T47D (cell line): Measurements from ENCODE around the gene PRIMA1.

Source experiments
- DNase-seq, 2 experiments: peaks; one replicate each; pipeline versions ENCODE4 v3.0.0 to v3.0.0-alpha.2; 2011 to 2012; ENCODE audit warnings: low read depth in 1 of 2, low spot score in 1 of 2
- JUND ChIP-seq: IDR thresholded peaks from 2 replicates; pipeline ENCODE4 v1.6.1; 2012; ENCODE audit warnings: low read depth
- in situ Hi-C: cut with HindIII; loops from 2 replicates; pipeline ENCODE4 v1.10.0; 2016; ENCODE audit warnings: low sequenced_read_pairs, low pct_unique_long_range_greater_than_20kb

The PRIMA1 gene

DNA sequence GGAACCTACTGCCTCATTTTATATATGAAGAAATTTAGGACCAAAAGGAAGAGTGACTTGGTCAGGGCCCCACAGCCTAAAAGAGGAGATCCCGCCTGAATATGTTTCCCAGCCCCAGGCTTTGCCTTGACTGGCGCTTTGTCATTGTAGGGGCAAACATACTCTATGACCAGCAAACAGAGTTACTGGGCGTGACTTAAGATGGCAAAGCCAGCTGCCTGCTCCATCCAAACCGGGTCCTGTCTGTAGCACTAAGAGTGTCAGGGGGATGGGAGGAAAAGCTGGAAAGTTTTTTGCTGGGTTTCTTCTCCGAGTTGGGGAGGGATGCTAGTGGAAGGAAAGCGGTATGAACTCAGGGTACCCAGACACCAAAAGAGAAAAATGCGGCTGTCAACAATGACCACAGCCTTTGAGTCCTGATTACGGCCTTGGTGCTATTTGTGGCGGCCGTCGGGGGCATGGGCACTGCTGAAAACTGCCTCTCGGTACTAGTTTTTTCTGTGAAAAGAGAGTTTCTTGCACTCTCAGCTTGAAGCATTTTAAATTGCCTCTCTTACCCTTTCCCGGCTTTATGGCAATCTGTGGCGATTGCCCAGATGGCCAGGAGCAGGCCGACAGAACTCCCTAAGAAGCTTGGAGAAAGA is 82.7 kb downstream of the PRIMA1 start:
- in situ Hi-C loops, result no loop called here

DNA sequence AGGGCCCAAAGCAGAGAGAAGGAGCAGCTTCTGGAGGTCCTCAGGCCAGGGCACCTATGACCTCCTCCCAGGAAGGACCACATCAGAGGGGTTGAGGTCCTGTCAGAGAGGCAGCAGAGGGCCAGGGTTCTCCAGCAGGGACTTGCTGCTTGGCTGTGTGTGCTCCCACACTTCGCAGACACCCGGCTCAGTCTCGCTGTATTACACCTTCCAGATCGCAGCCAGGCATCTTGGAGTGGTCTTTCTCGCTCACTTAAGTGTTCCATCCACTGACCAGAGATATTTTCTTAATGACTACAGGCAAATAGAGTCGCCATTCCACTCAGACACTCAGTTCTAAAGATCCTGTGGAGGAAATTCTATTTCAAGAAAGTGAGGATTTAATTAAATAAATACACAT is 84.3 kb downstream of the PRIMA1 start:
- in situ Hi-C loops, result no loop called here
- no peak for TF ChIP-seq JUND
- no peak for DNase-seq

More for the DNA sequence above, 82.7 kb downstream of the PRIMA1 start:
- no peak for TF ChIP-seq JUND
- DNase-seq, result no peak

DNA sequence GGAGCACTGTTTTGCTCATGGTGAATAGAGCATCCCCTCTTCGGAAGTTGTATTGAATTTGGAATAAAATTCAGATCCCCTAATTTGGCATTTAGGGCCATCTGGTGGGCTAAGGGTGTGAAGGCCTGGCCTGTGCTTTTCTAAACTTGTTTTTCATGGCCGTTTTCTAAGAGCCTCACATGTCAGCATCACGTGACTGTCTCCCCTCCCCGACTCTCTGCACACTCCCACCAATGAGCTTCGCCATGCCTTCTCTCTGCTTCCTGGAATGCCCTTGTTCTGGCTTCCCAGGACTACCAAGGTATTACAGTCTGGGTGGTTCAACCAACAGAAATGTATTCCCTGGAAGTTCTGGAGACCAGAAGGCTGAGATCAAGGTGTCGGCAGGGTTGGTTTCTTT is 85.3 kb downstream of the PRIMA1 start:
- in situ Hi-C loops, result no loop called here
- TF ChIP-seq JUND, result no peak
- DNase-seq, result no peak

DNA sequence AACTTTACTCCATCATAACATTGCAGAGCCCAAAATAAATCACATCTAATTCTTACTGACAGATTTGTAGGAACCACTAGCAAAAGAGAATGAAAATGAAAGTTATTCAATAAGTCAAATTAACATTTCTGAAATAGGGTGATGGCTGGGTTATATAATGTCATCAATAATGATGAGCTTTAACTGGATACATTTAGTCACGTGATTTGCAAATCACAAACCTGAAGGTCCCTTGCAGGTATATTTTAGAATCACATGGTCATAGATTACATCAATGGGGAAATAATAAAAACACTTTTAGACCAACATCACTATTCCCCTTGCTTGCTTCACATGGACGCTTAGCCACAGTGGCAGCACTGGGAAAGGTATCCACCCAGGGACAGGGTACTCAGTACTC is 86.7 kb downstream of the PRIMA1 start:
- TF ChIP-seq JUND, result no peak
- DNase-seq, result no peak
- in situ Hi-C loops, result no loop called here

DNA sequence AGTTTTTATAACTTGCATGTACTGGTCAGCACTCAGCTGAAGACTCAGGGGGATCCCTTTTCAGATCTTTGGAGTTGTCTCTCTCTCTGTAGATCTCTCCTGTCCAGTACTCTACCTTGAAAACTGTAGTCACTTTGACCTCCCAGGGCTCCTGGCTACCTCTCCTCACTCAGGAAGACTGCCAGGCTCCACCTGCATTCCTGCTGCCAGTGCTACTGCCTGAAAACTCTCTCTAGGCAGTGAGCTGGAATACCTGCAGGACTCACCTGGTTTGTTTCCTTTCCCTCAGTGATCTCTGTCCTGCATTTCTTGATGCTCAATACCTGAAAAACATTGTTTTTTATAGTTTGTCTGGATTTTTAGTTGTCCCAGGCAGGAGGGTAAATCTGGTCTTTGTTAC is 87.4 kb downstream of the PRIMA1 start:
- DNase-seq, result no peak
- in situ Hi-C loops, result no loop called here
- no peak for TF ChIP-seq JUND

DNA sequence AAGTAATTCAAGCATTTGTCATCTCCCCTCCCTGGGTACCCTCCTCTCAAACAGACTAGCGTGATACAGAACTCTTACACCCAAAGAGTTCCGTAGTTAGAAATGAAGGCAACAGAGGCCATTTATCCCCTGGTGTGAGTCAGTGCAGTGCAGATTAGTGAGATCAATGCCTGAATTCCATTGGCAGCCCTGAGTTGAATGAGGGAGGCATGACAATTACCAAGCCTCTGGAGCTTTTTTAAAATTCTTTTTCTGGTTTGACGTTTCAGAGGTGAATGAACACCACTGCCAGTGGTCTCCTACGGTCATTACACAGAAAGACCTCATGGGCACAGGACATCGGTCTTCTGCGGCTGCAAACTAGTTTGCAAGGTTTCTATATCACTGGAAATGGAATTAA is 94.4 kb downstream of the PRIMA1 start:
- no peak for DNase-seq
- in situ Hi-C loops, result no loop called here
- no peak for TF ChIP-seq JUND

DNA sequence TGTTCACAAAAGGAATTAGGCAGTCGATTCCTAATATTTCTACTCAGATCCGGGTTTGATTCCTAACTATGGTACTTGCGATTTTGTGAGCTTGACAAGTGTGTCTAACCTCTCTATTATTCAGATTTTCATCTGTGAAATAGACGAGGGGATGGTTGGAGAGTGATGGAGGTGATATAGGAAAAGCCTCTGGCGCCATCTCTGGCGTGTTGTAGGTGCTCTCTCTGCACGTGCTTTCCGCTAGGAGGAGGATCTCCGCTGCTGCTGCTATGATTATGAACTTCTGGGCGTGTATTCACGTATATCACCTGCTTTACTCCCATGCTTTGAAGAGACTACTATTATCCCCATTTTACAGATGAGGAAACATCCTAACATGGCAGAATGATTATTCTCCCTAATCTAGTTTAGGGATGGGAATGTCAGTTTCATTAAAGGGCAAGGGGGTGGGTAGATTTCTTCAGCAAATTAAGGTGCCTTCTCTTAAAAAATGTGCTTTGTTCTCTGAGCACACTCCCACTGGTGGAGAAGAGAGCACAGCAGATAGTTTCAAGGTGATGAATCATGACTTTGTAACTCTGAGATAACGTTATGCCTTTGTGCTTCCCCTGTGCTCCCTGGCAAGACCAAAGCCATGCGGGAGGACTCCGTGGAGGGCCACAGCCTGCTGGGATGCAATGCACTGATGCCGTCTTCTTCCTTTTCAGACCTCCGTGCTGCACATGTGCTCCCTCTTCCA is 97.1 kb downstream of the PRIMA1 start:
- TF ChIP-seq JUND, result no peak
- DNase-seq, result peak in 1 of 2 experiments; percentile 13
- in situ Hi-C loops, result no loop called here

DNA sequence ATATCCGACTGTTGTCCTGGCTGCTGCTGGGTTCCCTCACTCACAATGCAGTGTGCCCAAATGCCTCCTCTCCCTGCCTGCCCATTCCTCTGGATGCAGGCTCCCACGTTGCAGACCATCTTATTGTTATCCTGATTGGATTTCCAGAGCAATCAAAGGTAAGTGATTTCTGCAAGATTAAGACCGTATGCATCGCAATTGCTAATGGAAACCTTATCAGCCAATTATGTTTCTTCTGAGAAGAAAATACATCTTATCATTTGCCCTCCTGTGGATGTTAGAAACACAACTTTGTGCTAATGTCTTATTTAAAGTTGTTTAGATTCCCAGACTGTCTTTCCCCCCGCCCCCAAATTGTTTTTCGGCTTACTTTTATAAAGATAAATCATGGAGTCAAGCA is 98.1 kb downstream of the PRIMA1 start:
- DNase-seq, result no peak
- in situ Hi-C loops, result no loop called here
- no peak for TF ChIP-seq JUND

DNA sequence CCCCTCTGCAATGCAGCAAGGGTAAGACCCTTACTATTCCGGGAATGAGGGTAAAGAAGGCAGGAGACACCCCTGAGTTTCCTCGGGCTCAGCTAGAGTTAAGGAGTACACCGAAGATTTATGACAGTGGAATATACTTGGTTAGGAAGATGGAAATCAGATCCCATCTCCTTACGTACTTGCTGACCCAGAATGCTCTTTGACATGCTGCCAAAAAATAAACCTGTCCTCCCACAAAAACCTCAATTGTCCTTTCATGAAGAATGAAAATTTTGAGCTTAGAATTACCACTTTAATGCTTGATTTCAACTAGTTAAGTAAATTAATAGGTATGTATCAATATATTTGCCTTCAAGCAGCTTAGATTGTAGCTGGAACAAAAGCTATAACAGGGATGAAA is 99.5 kb downstream of the PRIMA1 start:
- no peak for DNase-seq
- in situ Hi-C loops, result no loop called here
- no peak for TF ChIP-seq JUND

DNA sequence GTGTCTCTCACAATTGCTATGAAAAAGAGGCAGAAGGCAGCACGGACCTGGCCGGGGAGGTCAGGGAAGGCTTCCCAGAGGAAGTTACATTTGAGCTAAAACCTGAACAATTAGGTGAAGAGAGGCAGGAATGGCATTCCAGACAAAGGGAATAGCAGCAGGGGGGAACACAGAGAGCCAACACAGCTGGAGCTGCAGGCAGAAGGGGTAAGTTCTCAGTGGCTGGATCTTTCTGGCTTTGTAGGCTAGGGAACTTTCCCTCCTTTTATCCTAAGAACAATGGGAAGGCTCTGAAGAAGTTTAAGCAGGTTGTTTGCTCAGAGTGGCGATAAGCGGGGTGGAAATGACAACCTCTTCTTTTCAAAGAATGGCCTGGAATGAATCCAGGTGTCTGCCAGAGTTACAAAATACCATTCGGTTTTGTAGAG is 100.0 kb downstream of the PRIMA1 start:
- in situ Hi-C loops, result no loop called here
- no peak for TF ChIP-seq JUND
- DNase-seq, result no peak

DNA sequence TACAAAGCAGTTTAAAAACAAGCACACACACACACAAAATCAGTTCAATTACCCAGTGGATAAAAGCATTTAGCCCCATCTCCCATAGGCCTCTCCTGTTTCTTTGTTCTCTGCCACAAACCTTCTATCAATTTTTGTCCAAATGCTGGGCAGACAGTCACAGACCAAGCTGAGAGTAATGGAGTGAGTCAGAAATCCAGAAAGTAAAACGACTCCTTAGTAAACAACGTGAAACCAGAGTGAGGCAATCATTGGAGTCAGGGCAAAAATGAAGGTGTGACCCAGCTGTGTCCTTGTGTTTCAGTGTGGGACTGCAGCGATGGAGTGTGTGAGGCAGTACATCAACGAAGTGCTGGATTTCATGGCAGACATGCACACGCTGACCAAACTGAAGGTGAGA is 102.0 kb downstream of the PRIMA1 start:
- no peak for TF ChIP-seq JUND
- in situ Hi-C loops, result no loop called here
- DNase-seq, result peak in 1 of 2 experiments; percentile 9

DNA sequence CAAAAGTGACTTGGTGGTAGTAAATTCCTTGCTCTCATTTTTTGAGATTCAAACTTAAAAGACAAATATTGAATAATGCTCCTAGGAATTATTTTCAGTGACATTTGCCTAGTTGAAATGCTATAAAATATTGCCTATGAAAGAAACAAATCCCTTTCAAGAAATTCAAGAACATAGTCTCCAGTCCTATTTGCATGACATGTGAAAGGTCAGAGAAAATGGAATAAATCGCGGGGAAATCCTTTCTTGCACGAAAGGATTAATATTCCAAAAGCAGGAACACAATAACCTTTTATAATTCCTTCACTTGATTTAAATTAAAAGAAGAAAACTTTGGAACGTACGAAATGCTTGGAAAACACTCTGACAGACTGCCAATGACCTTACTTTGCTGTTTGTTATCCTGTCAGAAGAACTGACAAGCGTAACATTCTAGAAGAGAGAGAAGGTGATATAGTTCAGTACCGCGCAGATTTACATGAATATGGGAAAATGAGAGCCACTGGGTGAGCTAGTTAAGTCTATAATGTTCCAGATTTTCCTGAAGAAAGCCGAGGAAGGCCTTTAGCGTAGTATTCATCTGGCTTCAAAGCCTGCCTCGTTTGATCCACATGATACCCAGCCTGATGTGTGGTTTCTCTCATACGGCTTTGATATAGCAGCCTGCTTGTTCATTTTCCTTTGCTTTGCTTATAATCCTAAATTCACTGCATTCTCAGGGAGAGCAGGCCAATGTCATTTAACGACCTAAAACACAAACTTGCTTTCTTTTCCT is 103.0 kb downstream of the PRIMA1 start:
- no peak for TF ChIP-seq JUND
- no peak for DNase-seq
- in situ Hi-C loops, result no loop called here

DNA sequence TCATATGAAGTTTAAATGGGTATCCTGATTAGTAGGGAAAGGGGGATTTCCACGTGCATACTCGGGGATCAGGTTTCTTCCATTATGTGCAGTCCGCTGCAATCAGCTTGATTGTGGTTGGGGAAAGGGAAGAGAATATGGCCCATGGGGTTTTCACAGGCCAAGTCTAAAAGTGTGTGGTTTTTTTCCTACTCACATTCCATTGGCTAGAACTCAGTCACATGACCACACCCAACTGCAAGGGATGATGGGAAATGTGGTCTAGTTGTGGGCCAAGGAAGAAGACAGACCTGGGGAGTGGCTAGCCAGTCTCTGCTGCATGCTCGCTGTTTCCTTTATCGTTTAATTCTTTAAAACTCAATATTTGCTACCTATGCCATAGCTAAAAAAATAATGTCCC is 105.1 kb downstream of the PRIMA1 start:
- DNase-seq, result peak in 1 of 2 experiments; percentile 60
- in situ Hi-C loops, result no loop called here
- TF ChIP-seq JUND, result no peak
